NCI-H187 (cell line): ENCODE data around the gene MPPED2.

Experiments used
- DNase-seq, 2 experiments: peaks; one replicate each; lab custom pipeline; 2025; lab: John Stamatoyannopoulos, UW

Gene MPPED2

GRCh38 chr11:30422447-30423278 lies 163.5 kb downstream of the MPPED2 start:
- DNase-seq, result no peak

DNA sequence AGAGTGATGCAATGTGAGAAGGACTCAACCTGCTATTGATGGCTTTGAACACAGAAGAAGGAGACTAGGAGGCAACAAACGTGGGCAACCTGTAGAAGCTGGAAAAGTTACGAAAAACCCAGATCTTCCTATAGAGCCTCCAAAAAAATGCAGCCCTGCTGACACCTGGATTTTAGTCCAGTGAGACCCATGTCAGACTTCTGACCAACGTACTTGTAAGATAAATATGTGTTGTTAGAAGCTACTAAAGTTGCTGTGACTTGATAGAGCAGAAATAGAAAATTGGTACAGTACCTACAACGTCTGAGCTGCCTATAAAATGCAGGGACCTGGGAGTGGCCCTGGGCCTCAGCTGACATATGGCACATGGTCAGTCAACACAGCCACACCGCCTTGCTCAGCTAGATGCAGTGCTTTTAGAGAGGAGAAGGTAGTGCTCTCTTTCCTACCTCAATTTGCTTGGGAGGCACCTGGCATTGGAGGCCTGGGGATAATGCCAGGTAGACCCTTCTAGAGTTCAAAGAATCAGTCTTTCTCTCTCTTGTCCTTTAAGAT lies 165.8 kb downstream of the MPPED2 start:
- no peak for DNase-seq

DNA sequence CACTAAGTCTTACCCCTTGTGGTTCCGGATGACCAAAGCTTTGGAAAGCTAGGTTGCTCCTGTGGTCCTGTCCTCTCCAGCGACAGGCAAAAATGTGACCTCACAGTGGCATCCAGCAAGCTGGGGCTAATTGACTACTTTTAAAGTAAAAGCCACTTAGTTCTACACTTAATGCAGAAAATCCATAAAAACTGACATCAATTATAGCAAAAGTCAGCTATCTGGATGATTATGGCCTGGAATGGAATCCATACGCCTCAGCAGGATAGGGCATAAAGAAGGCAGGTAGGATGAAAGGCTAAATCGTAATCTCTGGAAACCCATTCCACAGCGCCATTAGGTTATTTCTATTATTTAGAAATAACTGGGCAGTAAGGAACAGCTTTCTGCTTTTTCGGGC lies 171.3 kb downstream of the MPPED2 start:
- no peak for DNase-seq

DNA sequence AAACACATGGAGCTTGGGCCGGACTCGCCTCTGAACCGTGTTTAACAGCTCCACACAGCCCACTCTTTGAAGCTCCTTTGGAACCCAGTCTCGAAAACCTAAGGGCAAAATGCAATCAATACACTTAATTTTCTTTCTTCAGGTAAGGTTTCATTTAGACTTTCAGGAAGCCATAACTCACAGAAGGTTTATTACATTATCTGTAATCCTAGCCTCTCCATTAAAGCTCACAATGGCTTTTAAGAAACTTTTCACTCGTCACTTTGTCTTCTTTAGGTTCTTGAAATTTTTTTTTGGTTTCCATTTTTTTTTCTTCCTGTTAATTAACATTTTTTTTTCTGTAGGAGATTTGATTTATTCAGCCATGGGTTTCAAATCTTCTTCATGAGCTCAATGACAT lies 171.9 kb downstream of the MPPED2 start:
- no peak for DNase-seq

DNA sequence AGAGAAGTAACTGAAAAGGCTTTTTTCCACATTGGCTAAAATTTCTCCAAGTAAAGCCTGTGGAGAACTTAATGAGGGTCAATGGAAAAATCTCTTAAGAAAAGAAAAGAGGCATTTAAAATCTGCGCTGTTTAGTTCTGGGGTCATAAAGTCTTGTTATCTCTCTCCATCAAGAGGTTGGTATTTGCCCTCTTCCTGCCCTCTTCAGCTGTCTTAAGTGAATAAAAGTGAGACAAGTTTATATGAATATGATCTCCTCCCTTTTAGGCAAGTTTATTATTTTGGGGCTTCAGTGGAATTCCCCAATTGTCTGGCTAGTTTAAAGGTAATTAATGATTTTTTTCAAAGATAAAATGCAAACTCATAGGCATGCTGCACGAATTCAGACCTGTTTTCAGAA lies 173.6 kb downstream of the MPPED2 start:
- no peak for DNase-seq

DNA sequence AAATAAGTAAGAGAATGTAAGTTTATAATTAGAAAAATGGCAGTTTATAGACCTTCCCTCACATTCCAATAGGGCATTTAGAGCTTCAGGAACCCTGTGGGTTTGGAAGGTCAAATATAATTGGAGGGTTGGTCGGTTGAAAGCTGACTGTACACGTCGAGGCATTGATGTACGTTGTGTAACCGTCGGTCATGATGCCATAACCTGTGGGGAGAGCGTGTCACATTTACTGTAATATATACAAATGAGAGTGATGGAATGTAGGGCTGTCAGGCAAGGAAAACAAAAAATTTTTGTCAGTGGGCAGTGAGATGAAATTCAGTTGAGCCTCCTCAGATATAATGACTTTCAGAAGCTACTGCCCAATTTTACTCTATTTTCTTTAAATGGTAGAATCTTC lies 174.8 kb downstream of the MPPED2 start:
- DNase-seq, result no peak

DNA sequence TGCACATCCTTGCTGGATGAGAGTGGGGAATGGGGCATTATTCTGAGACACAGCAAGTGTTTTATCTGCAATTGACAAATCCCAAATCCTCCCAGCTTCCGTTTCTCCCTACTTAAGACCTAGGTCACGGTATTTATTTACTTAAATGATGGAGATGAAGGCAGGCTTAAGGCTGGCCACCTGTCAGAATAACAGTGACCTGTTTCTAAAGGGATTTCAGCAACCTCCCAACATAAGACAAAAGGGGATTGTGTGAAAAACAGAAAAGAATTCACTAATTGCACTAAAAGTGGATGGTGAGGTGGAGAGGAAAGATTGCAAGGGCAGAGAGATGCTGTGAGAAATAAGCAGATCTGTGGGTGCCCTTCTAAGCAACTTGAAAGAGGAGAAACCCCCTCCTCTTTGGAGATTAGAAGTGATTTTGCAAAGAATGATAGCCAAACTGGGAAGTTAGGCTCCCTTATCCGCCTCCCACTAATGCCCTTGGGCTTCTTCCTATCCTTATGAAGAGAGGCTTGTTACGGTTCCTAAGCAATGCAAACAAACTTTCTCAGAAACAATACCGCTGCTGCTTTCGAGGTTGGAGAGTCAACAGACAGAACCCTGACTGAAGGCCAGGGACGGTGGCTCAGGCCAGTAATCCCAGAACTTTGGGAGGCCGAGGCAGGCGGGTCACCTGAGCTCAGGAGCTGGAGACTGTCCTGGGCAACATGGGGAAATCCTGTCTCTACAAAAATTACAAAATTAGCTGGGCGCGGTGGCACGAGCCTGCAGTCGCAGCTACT lies 179.0 kb downstream of the MPPED2 start:
- DNase-seq, result no peak

DNA sequence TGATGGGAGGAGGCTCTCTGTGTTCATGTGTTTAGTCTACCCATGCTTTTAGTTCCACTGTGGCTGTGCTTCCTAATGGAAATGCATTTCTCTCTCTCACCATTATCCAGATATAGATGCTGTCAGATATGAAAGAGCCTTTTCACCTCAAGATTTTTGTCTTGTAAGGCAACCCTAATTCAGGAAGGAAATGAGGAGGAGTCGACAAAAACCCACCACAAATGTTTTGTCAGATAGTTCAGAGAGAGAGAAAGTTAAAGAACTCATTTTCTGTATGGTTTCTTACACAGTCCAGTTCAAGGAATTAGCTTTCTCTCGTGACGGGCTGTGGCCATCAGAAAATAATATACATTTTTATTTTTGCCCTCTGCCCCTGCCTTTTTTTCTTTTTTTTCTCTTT lies 180.8 kb downstream of the MPPED2 start:
- DNase-seq, result no peak

- DNase-seq, result no peak
Measured at GRCh38 chr11:30404136-30404535, 182.0 kb downstream of the MPPED2 start.

DNA sequence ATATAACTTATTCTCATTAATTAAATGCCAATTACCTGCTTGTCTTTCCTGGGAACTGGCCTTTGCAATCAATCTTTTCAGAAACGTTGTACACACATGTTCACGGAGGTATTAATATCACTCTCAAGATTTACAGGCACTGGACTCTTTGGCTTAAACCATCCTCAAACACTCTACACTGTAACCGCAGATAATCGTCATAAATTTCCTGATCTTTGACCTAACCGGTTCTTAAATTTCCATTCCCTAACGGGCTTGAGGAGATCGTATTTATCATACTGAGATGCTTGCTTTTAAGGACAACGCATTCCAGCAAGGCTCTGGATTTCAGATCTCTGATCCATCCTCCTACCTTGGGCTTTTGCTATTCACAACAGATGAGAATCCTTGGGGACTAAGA lies 190.4 kb downstream of the MPPED2 start:
- no peak for DNase-seq

- no peak for DNase-seq
Measured at GRCh38 chr11:30393012-30393411, 193.1 kb downstream of the MPPED2 start.

DNA sequence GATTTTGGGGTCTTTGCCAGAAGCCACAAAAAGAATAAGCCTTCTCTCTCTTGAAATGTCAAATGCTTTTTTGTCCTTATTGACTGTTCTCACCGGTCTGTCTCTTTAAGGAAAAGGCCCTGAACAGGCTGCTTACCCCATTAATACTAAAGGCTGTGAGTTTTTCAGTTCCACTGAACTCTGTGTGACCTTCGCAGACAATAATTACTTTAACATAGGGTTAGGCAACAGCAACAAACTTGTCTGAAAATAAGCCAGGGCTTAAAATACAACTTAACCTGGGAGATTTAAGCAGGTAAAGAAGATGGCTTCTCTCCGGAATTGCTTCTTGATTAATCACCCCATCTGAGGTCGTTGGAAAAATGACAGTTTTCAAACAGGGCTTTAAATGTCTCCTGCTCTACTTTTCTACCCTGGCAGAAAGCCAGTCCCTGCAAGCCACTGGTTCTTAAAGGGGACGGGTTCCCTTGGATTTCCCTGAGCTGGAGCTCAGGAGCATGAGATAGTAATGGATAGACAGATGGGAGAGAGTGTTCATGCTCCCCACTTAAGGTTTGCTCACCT lies 193.8 kb downstream of the MPPED2 start:
- DNase-seq, result no peak

DNA sequence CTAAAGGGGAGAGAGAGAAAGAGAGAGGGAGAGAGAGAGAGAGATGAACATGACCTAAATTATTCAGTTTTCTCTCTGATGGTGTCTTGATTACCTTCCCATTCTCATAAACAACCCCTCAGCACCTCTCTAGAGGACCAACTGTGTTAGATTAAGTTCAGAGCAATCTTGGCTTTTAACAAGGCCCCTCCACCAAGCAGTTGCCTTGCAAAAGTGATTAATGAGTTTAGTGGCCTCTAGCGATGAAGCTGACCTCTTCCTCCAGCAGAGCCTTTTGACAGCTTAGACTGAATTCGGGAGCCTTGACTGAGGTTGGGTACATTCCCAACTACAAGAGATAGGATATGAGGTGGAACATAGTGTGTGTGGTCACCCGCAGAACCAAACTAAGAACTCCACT lies 197.2 kb downstream of the MPPED2 start:
- DNase-seq, result no peak

GRCh38 chr11:30387891-30388861 lies 198.0 kb downstream of the MPPED2 start:
- DNase-seq, result no peak

- no peak for DNase-seq
Measured at GRCh38 chr11:30381879-30382278, 204.3 kb downstream of the MPPED2 start.

DNA sequence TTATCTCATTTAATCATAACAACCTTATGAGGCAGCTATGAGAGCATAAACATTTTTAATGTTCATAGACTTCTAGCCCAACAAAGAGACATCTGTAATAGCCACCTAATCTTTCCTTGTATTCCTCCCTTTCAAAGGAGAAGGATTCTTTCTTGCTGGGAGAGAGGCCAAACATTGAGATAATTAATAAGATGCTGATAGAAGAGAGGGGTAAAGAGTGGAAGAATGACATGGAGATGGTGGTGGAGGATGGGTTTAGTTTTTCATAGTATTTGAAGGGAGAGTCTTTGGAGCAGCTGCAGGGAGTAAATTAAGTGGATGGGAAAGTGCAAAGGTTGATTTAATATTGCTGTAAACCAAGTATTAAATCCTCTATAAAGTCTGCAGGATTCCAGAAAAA lies 205.3 kb downstream of the MPPED2 start:
- no peak for DNase-seq

GRCh38 chr11:30377347-30377746 lies 208.8 kb downstream of the MPPED2 start:
- no peak for DNase-seq

GRCh38 chr11:30370164-30370563 lies 216.0 kb downstream of the MPPED2 start:
- DNase-seq, result no peak

- DNase-seq, result no peak
Measured at GRCh38 chr11:30368394-30368793, 217.8 kb downstream of the MPPED2 start.

DNA sequence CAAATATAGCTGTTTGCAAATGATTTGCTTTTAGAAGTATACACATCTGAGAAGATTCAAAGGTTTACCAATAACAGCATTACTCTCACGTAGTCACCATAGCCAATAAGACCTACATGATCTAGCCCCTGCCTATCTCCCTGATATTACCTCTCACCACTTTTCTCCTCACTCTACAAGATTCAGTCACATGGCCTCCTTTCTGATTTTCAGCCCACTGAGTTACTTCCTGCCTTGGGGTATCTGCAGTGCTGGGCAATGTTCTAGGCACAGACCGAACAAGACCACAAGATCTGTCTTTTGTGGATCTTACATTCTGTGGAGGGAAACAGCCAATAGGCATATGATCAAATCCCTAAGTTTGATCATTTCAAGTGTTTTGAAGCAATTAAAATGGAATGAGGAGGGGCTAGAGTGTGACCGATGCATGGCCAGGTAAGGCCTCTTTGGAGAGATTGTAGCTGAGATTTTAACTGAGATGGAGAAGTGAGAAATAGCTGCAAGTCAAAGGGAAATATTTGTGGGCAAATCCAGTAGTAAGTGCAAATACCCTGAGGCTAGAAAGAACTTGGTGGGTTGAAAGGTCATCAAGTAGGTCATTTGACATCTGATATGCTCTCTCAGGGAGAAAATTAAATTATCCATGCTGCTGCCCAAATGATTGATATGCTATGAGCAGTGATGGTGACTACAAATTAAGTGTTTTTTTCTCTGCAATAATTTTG lies 220.2 kb downstream of the MPPED2 start:
- no peak for DNase-seq
